ENCODE results near the gene TTLL9.
"Not testable (repeated sequence)": the region's sequence is repeated elsewhere in the genome, so short reads cannot be mapped to it uniquely, and the experiment has no call there.

The TTLL9 gene

DNA sequence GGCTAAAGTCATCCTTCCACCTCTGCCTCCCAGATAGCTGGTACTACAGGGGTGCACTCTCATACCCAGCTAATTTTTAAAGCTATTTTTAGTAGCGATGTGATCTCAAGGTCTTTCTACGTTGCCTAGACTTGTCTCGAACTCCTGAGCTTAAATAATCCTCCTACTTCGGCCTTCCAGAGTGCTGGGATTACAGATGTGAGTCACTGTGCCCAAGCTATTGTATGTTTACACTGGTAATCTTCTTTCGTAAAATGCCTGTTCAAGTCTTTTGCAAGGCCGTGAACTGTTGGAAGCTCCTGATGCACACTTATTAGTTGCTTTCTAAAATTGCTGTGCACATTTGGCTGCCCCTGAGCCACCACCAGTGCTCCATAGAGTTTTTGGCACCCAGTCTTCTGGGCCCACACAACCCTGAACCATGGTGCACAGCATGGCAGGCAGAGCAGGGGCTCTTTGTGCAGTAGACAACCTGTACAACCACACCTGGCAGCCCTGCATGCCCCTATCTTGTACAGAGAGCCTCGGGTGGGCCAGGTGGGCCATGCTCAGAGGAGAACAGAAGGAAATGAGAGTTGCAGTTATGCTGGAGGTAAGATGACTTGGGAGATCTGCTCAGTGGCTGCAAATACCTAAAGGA lies 48.2 kb downstream of the TTLL9 start:
- DNase-seq (ENCODE audit: low read depth) = no peak

DNA sequence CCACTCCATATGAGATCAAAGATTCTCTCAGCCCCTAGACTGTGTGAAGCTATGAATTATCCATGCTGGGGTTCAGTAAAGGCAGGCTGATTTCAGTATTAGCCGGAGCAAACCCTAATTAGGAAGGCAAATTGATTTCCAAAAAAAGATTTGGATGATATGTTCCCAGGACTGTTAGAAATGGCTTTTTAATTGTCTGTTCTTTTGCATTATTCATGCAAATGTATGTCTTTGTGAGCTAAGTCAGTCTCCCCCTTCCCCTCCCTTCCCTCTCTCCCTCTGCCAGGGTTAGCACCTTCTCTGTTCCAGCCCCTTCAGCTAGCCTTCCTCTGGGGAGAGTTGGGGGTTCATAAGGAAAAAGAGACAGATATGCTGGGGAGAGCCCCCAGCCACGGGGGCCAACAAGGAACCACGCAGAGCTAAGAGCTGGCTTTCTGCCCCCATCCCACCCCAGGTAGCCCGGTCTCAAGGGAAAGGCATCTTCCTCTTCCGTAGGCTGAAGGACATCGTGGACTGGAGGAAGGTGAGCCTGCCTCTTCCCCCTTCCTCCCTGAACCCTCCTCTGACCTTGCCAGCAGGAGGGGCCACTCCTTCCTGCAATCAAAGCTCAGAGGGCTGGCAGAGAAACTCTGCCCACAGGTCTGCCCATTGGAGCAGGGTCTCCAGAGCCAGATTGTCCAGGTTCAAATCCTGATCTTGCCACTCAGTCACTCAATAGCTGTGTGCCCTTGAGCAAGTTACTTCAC lies 49.1 kb downstream of the TTLL9 start:
- DNase-seq (ENCODE audit: low read depth) = no peak

DNA sequence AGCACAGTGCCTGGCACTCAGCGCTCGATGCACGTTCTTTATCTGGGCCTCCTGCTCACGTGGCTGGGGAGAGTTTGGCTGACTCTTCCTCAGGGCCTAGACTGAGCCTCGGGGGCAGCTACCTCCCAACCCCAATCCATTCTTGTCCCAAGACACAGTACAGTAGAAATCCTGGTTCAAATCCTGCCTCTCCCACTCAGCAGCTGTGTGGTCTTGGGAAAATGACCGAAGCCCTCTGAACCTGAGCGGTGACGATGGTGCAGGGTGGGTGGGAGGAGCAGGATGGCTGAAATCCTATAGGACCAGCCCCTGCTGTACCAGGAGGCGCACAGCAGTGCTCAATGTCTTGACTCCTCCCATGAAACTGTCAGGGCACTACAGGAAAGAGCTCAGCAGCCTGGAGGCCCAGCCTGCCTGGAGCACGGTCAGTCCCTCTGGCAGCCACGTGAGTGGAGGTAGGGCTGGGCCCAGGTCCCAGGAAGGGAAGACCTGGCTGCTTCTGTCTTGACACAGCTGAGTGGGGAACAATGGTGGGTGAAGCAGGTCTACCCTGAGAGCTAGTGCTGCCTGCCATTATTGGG lies 49.9 kb downstream of the TTLL9 start:
- DNase-seq (ENCODE audit: low read depth) = no peak

DNA sequence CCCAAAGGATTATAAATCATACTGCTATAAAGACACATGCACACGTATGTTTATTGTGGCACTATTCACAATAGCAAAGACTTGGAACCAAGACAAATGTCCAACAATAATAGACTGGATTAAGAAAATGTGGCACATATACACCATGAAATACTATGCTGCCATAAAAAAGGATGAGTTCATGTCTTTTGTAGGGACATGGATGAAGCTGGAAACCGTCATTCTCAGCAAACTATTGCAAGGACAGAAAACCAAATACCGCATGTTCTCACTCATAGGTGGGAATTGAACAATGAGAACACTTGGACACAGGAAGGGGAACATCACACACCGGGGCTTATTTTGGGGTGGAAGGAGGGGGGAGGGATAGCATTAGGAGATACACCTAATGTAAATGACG lies 51.0 kb downstream of the TTLL9 start:
- not testable (repeated sequence) for DNase-seq (ENCODE audit: low read depth)

DNA sequence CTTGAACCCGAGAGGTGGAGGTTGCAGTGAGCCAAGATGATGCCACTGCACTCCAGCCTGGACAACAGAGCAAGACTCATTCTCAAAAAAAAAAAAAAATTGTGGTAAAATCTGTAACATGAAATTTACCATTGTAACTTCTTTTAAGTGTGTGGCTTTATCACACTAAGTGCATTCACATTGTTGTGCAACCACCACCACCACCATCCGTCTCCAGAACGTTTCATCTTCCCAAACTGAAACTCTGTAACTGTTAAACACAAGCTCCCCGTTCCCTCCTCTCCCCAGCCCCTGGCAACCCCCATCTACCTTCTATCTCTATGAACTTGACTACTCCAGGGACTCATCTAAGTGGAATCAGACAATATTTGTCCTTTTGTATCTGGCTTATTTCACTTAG lies 51.7 kb downstream of the TTLL9 start:
- no peak for DNase-seq (ENCODE audit: low read depth)

DNA sequence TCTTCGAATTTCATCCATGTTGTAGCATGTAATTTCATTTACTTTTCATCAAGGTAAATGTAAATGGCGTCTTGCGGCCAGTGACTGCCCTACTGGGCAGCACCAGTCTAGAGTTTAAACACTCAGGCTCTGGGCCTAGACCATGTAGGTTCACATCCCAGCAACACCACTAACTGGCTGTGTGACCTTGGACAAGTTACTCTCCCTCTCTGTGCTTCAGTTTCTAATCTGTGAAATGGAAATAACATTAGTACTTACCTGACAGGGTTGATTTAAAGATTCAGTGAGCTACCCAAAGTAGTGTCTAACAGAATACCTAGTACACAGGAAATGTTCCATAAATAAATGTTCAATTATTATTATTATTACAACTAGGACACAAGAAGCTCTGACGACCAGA lies 52.2 kb downstream of the TTLL9 start:
- DNase-seq (ENCODE audit: low read depth) = no peak

DNA sequence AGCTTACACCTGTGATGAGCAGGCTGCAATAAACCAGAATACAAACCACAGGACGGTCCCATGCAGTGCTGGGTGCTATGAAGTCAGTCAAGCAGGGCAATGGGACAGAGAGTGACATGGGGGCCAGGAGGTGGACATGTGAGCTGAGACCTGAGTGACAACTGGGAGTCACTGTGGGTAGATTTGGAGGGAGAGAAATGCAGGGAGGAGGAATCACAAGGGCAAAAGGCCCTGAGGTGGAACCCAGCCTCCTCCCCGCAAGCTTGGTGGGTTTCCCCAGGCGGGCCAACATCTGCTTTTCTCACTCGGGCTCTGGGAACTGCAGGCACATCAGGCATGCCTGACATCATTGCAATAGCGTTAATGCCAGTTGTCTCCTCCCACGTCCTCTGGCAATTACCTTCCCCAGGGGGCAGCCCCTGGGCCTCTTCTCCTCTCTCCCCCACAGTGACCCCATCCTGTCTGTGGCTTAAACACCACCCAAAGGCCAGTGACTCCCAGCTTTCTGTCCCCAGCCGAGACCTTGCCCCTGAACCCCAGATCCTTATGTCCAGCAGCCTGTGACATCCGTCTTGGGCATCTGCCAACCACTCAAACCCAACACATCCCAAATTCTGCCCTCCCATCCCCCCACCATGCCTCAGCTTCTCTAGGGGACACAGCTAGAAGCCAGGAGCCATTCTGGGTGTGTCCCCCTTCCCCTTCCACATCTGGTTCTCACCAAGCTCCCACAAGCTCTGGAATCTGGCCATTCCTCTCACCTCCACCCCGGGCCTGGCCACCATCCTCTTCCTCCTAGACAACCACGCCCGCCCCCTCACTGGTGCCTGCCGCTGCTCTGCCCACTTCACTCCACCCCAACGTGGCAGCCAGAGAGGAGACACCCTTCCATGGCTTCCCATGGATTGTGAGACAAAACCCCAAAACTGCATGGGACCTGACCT lies 53.2 kb downstream of the TTLL9 start:
- DNase-seq (ENCODE audit: low read depth) = no peak

DNA sequence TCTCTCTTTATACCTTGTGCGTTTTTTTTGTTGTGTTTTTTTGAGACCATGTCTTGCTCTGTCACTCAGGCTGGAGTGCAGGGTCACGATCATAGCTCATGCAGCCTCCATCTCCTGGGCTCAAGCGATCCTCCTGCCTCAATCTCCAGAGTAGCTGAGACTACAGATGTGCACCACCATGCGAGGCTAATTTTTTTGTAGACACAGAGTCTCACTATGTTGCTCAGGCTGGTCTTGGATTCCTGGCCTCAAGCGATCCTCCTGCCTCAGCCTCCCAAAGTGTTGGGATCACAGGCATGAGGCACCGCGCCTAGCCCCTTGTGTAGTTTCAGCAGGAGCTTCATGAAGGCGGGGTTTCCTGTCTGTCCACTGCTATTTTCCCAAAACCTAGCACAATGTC lies 54.1 kb downstream of the TTLL9 start:
- no peak for DNase-seq (ENCODE audit: low read depth)

DNA sequence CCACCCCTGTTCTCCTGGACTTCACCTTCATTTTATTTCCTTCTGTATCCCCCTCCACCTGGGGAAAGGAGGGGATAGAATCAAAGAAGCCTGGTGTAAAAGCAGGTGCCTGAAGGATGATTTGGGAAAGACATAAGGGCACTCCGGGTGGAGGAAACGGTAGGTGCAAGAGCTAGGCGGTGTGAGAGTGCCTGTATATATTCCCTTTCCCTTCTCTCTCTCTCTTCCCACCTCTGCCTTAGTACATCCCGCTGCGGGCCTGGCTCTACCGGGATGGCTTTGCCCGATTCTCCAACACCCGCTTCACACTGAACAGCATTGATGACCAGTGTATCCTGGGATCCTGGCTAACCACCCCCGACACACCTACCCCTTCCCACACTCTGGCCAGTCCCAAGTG lies 55.2 kb downstream of the TTLL9 start:
- DNase-seq (ENCODE audit: low read depth) = no peak

DNA sequence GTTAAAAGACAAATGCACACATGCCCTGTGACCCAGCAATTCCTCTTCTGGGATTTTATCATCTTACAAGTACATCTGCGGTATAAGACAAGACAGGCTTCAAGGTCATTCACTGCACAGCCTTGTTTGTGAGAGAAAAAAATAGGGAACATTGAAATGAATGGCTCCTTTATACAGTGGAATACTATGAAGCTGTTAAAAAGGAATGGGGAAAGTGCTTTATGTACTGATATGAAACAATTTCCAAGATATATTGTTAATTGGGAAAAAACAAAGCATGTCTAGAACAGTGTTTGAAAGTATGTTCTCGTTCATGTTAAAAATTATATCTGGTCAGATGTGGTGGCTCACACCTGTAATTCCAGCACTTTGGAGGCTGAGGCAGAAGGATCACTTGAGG lies 56.1 kb downstream of the TTLL9 start:
- DNase-seq (ENCODE audit: low read depth) = no peak

DNA sequence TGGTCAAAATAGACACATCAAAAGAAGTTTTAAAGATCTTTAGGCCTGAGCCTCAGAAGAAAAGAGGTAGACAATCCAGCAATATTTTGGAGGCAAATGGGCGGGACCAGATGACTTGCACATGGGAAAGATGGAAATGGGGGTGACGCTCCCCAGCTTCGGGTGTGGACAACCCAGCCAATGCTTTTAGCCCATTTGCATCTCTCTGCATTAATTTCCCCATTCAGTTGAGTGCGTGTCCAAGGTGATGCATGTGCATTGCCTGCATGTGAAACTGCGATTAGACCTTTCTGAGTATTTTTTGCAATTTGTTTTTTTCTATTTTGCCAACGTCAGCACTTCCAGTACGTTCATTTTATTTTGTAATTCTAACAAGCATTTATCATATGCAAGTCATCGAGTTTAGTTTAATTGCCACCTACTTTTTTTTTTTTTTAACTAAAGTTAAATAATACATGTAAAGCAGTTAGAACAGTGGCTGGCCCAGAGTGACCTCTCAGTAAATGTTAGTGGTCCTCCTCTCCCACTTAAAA lies 57.3 kb downstream of the TTLL9 start:
- DNase-seq (ENCODE audit: low read depth) = no peak

DNA sequence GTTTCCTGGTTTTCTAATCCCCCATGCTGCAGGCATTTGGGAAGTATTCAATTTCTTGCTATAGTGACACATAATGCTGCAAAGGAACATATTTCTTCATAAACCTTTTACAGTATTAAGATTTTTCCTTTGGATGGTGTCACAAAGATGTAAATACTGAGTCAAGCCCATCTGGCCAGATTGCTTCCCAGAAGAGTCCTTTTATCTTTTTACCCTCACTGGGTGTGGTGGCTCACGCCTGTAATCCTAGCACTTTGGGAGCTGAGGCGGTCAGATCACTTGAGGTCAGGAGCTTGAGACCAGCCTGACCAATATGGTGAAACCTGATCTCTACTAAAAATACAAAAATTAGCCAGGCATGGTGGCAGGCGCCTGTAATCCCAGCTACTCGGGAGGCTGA lies 59.2 kb downstream of the TTLL9 start:
- DNase-seq (ENCODE audit: low read depth) = not testable (repeated sequence)

DNA sequence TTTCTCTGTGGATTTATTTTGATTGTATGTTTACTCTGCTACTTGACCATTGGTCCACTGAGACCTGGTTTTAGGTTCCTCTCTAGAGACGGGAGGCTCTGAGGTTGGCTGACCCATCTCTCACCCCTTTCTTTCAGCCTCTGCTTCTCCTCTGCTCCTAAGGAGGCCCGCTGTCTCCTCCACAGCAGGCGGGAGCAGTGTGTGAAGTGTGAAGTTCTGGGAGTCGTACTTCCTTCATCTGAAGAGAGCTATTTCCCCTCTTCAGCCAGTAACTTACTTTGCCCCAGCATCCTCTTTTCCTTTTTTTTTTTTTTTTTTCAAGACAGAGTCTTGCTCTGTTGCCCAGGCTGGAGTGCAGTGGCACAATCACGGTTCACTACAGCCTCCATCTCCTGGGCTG lies 60.3 kb downstream of the TTLL9 start:
- no peak for DNase-seq (ENCODE audit: low read depth)

DNA sequence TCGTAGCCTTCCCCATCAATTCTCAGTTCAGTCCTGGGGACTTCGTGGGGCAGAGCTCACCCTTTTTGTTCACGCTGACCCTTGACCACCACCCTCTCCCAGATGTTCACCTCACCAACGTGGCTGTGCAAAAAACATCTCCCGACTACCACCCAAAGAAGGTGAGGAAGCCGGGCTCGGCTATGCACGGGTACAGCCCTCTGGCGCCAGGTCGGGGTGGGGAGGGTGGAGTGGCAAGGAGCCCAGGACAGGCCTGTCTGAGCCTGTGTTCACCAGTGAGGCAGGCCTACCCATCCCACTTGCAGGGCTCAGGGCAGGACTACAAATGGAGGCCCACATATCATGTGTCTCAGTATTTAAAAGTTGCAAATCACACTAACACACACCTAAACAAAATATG lies 63.3 kb downstream of the TTLL9 start:
- DNase-seq (ENCODE audit: low read depth) = no peak

DNA sequence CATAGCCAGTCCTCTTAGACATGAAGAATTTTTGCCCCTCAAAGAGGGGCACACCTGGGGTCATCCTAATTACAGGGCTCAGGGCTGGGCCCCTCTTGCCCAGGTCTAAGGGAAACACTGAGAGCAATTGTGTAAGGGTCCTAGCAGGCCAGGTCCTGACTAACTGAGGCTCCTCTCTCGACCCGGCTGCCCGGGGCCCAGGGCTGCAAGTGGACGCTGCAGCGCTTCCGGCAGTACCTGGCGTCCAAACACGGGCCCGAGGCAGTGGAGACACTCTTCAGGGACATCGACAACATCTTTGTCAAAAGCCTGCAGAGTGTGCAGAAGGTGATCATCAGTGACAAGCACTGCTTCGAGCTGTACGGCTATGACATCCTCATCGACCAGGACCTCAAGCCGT lies 64.1 kb downstream of the TTLL9 start:
- no peak for DNase-seq (ENCODE audit: low read depth)

DNA sequence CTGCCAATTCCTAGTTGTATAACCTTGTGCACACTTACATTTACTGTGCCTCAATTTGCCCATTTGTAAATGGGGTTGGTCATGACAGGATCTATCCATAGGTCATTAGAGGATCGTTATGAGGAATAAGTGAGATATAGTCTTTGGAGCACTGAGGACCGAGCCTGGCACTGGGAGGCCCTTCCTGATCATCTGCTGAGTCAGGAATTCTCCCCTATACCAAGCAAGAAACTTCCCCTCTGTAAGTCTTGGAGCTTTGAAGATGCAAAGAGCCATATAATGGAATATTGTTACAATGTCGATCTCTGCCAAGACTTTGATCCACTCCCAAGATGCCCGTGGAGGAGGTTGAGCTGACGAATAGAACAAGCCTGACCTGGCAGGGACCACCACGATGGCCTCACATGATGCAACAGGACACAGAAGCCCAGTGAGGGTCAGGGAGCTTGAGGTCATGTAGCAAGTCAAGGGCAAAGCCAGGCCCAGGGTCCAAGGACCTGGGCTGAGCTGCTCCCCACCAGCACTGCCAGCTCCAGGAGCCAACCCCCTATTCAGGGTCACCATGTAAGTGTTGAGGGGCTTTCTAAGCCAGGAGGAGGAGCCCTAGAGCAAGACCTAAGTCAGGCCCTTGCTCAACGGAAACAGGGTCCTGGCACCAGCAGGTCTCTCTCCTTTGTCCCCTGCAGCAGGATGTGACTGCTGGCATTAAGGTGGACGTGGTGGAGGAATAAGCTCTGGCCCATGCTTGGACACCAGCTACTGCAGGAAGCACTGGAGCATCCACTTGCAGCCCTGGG lies 64.7 kb downstream of the TTLL9 start:
- DNase-seq (ENCODE audit: low read depth) = no peak

DNA sequence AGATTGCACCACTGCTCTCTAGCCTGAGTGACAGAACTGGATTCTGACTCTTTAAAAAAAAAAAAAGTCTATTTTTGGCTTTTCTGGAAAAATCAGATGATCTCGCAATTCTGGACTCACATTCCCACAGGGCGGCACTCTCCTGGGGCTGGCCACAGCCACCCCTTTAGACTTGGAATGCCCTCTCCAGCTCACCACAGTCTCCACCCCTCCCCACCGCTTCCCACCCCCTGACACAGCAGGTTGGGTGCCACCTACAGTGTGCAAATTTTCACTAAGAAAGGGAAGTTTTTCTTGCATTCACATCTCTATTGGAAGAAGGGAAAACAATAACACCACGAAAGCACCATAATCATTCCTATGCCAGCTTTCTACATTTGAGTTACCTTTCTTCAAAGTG lies 66.0 kb downstream of the TTLL9 start:
- DNase-seq (ENCODE audit: low read depth) = no peak

DNA sequence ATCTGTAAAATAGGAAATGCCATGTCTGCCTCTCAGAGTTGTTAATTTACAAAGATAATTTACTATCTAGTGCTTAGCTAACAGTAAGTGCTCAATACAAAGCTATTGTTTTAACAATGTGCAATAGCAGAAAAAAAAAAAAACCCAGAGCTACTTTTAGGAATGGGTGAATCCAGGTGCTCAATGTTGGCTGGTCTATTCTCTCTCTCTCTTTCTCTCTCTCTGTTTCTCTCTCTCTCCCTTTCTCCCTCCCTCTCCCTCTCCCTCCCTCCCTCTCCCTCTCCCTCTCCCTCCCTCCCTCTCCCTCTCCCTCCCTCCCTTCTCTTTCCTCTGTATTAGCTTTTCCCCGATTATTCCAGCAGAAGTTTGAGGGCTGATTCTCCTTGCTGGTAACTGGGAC lies 67.4 kb downstream of the TTLL9 start:
- DNase-seq (ENCODE audit: low read depth) = no peak

DNA sequence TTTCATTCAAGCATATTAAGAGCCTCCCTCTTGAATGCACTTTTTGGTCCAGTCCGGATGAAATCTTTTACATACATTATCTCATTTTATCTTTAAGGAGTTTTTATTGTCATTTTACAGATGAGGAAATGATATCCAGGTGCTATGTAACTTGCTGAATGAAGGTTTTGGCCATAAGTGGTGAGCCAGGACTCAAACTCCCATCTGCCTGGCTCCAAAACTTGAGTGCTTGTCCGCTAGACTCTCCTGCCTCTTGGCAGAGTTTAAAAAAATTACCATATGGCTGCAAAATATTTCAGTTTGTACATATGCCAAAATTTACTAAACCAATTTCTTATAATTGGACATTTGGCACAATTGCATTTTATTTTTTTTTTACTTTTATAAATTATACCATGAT lies 69.2 kb downstream of the TTLL9 start:
- no peak for DNase-seq (ENCODE audit: low read depth)

DNA sequence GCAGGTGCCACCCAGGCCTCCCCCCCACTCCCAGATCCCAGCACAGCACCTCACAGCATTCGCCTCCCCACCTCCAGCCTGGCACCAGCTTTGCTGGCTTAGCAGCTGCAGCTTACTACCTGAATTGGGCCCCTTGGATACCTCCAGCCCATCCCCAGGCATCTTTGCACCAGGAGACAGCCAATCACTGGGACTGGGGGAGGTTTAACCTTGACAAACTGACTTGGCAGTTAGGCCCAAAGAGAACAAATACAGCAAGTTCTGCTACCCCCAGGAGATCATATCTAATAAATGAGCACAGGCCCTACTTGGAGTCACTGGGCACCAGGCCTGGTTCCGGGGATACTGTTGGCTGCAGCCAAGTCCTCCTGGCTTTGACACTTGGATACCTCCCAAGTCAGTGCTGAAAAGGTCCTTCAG lies 72.6 kb downstream of the TTLL9 start:
- DNase-seq (ENCODE audit: low read depth) = peak; percentile 11

DNA sequence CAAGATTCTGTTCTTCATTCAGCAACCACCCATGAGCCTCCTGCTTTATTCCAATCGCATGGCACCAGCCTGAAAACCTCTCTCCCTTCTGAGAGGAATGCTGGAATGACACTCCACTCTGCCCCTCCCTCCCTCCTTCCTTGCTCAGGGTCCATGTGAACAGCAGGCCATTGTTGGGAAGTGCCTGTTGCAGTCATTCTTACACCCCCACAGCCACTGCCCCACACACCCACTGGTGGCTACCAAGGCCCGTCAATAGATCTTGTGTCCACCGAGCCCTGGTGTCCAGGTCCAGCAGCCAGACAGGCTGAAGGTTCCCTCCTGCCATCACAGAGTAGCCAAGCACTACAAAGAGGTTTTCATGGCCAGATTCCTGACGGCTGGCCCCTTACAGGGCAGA lies 74.9 kb downstream of the TTLL9 start:
- DNase-seq (ENCODE audit: low read depth) = no peak
